Jurkat, Clone E6-1 (cell line): Measurements from ENCODE around the gene MYOF.
"Not testable (repeated sequence)": the region's sequence is repeated elsewhere in the genome, so short reads cannot be mapped to it uniquely, and the experiment has no call there.

Experiments
- DNase-seq: peaks from one replicate; pipeline ENCODE4 v3.0.0-alpha.2; 2011; ENCODE audit warnings: low read depth, low spot score
- H3K4me3 ChIP-seq: 2 replicates; pipeline ENCODE4 v1.5.1; 2011; ENCODE audit warnings: mild to moderate bottlenecking, low read length, control low read depth, moderate library complexity

The MYOF gene

GRCh38 chr10:93437946-93438612 is 44.1 kb downstream of the MYOF start:
- DNase-seq = no peak
- no peak overlapping the region for H3K4me3 ChIP-seq

DNA sequence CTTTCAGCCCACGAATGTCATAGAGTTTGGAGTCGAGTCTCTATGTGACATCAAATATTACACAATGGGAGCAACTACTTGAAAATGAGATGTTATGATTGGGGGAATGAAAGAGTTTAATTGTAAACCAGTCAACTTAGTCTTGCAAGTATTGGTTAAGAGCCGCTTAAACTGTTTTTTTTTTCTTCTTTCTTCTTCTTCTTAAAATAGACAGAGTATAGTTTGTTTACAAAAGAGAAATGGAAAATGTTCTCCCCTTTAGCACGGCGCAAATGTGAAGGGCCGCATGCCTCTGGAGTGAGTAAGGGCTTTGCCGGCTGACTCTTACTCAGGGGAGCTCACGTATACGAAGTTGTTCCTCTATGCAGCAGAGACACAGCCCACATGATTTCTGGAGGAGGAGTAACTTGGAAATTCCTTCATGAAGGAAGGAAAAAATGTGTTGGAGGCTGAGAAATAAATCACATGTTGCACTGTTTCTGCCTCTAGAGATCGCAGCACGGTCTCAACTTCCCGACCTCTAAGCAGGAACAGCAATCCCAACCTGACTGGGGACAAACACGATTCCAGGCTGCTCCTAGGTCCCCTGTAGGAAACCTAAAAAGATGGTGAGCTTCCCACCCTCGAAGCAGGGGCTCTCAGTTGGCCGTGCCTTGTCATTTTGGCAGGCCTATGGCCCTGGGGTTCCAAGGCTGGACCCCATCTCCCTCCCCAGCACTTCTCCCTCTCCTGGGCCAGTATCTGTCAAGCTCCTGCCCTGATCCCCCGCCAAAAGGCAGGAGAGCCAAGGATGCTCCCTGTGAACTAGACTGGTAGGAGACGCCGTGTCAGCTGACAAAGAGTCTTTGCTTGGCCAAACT is 44.8 kb downstream of the MYOF start:
- no peak for DNase-seq
- no peak overlapping the region for H3K4me3 ChIP-seq

- DNase-seq = no peak
- H3K4me3 ChIP-seq = no peak overlapping the region
Observed at GRCh38 chr10:93436591-93437085, 45.5 kb downstream of the MYOF start.

DNA sequence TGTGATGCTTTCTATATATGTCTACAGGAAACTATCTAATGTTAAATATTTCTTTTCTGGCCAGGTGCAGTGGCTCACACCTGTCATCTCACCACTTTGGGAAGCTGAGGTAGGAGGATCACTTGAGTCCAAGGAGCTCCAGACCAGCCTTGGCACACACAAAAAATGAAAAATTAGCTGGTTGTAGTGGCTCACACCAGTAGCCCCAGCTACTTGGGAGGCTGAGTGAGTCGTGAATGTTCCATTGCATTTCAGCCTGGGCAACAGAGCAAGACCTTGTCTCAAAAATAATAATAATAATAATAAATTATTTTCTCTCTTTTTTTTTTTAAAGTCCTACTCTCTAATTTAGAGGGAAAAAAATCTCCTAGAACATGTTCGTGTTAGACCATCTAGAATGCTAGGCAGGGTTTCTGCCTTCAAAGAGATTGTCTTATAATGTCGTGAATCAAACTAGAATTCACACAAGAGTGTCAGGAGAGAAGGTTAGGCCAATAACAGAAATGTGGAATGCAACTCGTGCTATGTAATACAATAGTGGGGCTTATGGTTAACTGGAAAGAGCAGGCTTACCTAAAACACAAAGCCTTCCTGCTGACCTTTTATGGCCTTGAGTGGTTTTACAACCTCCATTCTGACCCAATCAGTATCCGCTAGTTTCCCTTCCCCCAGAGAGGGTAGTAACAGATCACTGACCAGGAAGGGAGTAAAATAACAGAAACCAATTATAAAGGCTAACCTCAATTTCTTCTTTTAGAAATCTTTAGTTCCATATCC is 46.3 kb downstream of the MYOF start:
- no peak overlapping the region for H3K4me3 ChIP-seq
- no peak for DNase-seq

GRCh38 chr10:93434991-93435491 is 47.1 kb downstream of the MYOF start:
- no peak for DNase-seq
- H3K4me3 ChIP-seq = no peak overlapping the region

DNA sequence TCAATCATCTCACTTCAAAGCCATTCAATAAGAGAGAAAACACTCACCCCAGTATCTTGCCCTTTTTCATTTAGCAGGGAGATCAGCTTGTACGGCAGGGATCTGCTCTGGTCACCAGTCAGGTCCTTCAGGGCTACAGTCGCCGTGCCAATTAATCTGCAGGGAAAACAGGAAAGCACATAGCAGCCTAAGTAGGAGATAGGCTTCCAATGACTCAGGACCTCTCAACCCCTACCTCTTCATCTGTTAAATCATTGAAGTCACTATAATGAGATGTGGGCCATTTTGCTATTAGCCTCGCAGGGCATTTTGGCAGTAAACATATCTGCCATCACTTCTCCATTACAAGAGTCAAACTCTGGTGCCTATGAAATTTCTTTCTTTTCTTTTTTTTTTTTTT is 50.8 kb downstream of the MYOF start:
- H3K4me3 ChIP-seq = no peak overlapping the region
- no peak for DNase-seq

- no peak for DNase-seq
- no peak overlapping the region for H3K4me3 ChIP-seq
Observed at GRCh38 chr10:93425861-93426260, 56.3 kb downstream of the MYOF start.

- no peak overlapping the region for H3K4me3 ChIP-seq
Observed at GRCh38 chr10:93422118-93422517, 60.0 kb downstream of the MYOF start.

GRCh38 chr10:93420944-93421825 is 60.9 kb downstream of the MYOF start:
- H3K4me3 ChIP-seq = no peak overlapping the region
- no peak for DNase-seq

More at GRCh38 chr10:93422118-93422517, 60.0 kb downstream of the MYOF start:
- DNase-seq = no peak

DNA sequence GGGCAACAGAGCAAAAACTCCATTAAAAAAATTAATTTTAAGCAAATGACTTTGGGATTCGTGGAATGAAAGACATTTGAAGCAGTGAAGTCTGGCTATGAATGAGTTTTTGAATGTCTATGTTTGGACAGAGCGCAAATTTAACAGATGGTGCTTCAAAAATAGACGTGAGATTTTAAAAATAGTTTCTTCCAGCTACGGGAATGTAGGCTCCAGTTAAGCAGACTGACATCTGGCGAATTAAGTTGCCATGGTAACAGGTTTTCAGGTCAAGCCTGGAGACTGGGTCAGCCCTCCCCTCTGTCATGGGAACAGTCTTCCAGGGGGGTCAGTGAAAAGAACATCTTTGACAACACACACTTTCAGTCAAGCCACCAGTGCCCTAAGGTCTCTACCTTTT is 62.0 kb downstream of the MYOF start:
- no peak for DNase-seq

DNA sequence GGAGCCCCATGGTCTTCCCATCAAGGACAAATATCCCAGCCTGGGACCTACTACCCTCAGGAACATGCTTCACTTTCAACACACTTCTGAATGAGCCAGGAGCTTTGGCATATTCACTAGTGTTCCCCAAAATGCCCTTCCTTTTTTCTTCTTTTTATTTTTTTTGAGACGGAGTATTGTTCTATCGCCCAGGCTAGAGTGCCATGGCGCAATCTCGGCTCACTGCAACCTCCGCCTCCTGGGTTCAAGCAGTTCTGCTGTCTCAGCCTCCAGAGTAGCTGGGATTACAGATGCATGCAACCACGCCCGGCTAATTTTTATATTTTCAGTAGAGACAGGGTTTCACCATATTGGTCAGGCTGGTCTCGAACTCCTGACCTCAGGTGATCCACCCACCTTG is 63.1 kb downstream of the MYOF start:
- not testable (repeated sequence) for DNase-seq, H3K4me3 ChIP-seq

More for the DNA sequence above, 62.0 kb downstream of the MYOF start:
- H3K4me3 ChIP-seq = no peak overlapping the region

DNA sequence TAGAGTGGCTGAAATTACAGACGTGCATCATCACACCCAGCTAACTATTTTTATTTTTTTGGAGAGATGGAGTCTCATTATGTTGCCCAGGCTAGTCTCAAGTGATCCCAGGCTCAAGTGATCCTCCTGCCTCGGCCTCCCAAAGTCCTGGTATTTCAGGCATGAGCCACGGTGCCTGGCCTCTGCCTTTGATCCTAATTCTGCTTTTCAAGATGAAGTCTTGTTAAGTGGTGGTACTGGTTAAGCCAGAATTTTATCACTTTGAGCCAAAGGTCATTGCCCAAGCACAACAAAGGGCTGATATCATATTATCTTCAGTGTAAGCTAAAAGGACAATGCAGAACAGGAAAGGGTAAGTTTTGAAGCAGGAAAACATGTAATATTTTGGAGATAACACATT is 64.2 kb downstream of the MYOF start:
- no peak for DNase-seq
- no peak overlapping the region for H3K4me3 ChIP-seq

DNA sequence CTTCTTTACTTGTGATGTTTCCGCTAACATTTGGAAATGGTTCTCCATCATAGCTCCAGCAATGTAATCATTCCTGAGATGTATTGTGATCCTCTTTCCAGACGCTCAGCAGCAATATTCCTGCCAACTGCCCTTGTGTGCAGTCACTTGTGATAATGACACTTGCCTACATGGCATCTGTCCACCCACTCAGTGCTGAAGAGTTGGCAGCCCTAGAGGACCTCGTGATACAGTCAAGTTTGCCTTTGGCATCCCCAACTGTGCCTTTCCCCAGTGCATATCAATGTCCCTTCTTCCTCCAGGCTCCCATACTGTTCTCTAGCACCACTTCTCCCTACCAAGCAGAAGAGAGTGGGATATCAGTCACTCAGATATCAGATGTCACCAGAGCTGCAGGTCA is 64.9 kb downstream of the MYOF start:
- DNase-seq = no peak
- no peak overlapping the region for H3K4me3 ChIP-seq

- H3K4me3 ChIP-seq = no peak overlapping the region
- no peak for DNase-seq
Observed at GRCh38 chr10:93416824-93417223, 65.3 kb downstream of the MYOF start.

DNA sequence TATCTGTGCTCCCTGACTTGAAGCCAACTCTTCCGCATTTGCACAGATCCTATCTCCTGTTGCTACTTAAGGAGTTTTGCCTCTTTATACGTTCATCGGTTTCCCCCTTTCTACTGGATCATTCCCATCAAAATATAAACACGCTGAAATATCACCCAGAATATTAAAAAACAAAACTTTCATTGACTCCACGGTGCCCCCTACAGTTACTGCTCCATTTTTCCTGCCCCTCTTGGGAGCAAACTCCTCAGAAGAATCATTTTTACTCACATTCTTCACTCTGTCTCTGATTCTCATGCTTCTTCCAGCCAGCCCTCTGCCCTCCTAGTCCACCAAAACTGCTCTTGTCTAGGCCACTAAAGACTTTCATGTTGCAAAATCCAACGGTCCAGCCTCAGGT is 66.4 kb downstream of the MYOF start:
- no peak for DNase-seq
- no peak overlapping the region for H3K4me3 ChIP-seq

GRCh38 chr10:93413252-93413689 is 68.9 kb downstream of the MYOF start:
- peak overlapping the region; percentile 4 for H3K4me3 ChIP-seq
- peak; percentile 89 for DNase-seq

GRCh38 chr10:93412801-93413200 is 69.3 kb downstream of the MYOF start:
- H3K4me3 ChIP-seq = peak overlapping the region; percentile 4
- DNase-seq = no peak

DNA sequence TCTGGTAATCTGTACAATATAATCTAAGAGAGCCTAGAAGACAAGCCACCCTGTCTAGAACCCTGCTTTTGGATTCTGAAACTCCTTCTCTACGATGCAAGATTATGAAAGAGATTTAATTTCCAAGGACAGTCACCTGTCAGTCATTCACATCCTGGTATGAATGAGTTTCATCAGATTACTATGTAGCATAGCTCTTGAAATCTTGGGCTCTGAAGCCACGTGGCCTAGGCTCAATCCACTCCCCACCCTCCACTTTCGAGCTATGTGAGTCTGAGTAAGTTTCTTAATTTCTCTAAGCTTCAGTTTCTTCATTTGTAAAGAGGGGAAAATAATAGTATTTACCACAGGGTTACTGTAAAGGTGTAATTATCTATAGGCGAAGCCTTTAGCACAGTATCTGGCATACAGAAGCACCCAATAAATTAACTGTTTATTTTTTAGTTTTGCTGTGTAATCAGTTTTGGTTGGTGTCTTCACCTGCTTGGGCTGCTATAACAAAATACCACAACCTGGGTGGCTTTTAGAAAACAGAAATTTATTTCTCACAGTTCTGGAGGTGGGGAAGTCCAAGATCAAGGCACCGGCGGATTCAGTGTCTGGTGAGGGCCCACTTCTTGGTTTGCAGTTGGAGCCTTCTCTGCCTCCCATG is 71.3 kb downstream of the MYOF start:
- H3K4me3 ChIP-seq = no peak overlapping the region
- no peak for DNase-seq
